ENCODE data around the gene POU6F2. TPM values are rescaled to one million over a fixed set of nuclear protein-coding genes. Genes with fewer than 3 reads are reported as not detected.

Gene POU6F2
- total RNA-seq, 1 donor from 2014 or later: not detected

DNA sequence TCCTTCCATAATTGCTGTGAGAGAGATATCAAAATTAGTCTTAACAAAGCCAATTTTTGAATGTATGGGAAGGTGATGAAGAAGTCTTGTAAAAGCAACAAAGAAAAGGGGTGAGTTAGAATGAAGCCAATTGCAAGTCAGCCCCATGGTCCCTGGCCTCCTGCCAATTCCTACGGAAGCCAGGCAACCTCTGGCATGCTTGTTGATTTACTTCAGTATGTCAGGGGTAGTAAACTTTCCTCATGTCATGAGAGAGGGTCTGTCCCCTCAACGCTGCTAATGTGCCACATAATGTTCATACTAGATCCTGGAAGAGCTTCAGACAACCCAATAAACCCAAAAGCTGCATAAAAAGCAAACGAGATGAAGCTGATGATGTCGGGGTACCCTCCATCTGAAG lies 429.4 kb downstream of the POU6F2 start:
- intact Hi-C loops (cut with DNase I): no loop called here
- Histone ChIP-seq H3K4me3 (no peak overlapping the region), H3K27ac (no peak overlapping the region), H3K4me1 (no peaks in the 10 kb centered on the region), H3K27me3 (no peaks in the 10 kb centered on the region), H3K36me3 (no peaks in the 10 kb centered on the region), H3K9me3 (no peaks in the 10 kb centered on the region)
- TF ChIP-seq, protein P1, sequence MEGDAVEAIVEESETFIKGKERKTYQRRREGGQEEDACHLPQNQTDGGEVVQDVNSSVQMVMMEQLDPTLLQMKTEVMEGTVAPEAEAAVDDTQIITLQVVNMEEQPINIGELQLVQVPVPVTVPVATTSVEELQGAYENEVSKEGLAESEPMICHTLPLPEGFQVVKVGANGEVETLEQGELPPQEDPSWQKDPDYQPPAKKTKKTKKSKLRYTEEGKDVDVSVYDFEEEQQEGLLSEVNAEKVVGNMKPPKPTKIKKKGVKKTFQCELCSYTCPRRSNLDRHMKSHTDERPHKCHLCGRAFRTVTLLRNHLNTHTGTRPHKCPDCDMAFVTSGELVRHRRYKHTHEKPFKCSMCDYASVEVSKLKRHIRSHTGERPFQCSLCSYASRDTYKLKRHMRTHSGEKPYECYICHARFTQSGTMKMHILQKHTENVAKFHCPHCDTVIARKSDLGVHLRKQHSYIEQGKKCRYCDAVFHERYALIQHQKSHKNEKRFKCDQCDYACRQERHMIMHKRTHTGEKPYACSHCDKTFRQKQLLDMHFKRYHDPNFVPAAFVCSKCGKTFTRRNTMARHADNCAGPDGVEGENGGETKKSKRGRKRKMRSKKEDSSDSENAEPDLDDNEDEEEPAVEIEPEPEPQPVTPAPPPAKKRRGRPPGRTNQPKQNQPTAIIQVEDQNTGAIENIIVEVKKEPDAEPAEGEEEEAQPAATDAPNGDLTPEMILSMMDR (IDR thresholded peaks at IDR 0.05): no peak
- no peak for DNase-seq (ENCODE audit: low spot score in 2 of 2)

DNA sequence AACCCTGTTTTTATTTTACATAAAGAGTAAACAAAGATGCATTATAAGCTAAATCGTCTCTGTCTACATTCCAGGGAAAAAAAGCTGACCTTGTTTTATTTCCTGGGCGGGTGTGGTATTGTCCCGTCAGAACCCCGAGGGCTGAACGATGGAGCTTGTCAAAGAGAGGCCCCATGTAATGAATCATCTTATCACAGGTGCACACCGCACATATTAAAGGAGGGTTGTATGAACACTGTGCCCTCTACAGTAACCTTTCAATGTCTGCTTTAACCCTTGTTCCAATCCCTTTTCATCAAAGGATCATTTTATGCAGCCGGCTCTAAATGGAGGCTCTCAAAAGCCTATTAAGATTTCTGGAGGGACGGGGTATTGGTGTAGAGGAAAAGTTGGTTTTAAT lies 430.0 kb downstream of the POU6F2 start:
- no peaks in the 10 kb centered on the region for H3K36me3 ChIP-seq
- H3K4me3 ChIP-seq: no peak overlapping the region
- no peaks in the 10 kb centered on the region for H3K27me3 ChIP-seq
- H3K27ac ChIP-seq: no peak overlapping the region
- TF ChIP-seq, protein P1 (IDR thresholded peaks at IDR 0.05): no peak
- no peaks in the 10 kb centered on the region for H3K4me1 ChIP-seq
- DNase-seq (ENCODE audit: low spot score in 2 of 2): no peak
- no peaks in the 10 kb centered on the region for H3K9me3 ChIP-seq
- intact Hi-C loops (cut with DNase I): no loop called here

DNA sequence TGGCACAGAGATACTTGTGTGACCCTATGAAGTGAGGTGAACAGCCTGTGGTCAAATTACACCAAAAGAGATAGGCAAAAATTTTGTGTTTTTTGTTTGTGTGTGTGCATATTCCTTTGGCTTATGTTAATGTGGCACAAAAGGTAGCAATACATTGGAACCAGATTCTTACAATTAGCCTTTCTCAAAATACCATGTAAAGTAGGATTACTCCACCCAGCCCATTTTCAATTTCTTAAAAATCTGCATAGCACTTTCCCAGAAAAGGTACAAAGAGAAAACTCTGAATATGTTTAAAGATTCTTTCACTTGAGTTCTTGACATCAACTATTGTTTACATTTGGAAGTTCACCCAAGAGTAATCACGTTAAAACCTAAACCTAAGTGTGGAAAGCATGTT lies 431.2 kb downstream of the POU6F2 start:
- Histone ChIP-seq H3K27ac (no peak overlapping the region), H3K4me3 (no peak overlapping the region), H3K9me3 (no peaks in the 10 kb centered on the region), H3K4me1 (no peaks in the 10 kb centered on the region), H3K27me3 (no peaks in the 10 kb centered on the region), H3K36me3 (no peaks in the 10 kb centered on the region)
- DNase-seq (ENCODE audit: low spot score in 2 of 2): no peak
- TF ChIP-seq, protein P1 (IDR thresholded peaks at IDR 0.05): no peak
- intact Hi-C loops (cut with DNase I): no loop called here

DNA sequence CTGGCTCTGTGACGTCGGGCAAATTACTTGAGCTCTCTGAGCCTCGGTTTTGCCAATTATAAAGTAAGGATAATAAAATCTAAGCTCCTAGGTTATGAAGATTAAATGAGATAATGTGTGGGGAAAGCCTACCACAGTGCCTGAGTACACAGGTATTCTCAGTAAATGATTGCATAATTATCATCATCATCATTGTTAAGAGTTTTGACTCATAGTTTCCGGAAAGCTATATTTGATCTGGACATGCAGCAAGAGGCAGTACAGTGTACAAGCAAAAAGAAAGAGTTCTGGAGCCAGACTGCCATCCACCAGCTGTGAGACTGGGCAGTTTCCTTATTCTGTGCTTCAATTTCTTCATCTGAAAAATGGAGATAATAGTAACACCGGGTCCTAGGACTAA lies 432.9 kb downstream of the POU6F2 start:
- Histone ChIP-seq H3K9me3 (no peaks in the 10 kb centered on the region), H3K4me3 (no peak overlapping the region), H3K27ac (no peak overlapping the region), H3K4me1 (no peaks in the 10 kb centered on the region), H3K27me3 (no peaks in the 10 kb centered on the region), H3K36me3 (no peaks in the 10 kb centered on the region)
- no peak for DNase-seq (ENCODE audit: low spot score in 2 of 2)
- TF ChIP-seq, protein P1 (IDR thresholded peaks at IDR 0.05): no peak
- intact Hi-C loops (cut with DNase I): no loop called here

GRCh38 chr7:39413636-39414223 lies 436.0 kb downstream of the POU6F2 start:
- Histone ChIP-seq H3K4me1 (no peaks in the 10 kb centered on the region), H3K27me3 (no peaks in the 10 kb centered on the region), H3K27ac (peak overlapping the region; percentile 27 to 28), H3K4me3 (peak overlapping the region; percentile 55 to 65), H3K9me3 (no peaks in the 10 kb centered on the region), H3K36me3 (no peaks in the 10 kb centered on the region)
- TF ChIP-seq, protein P1 (IDR thresholded peaks at IDR 0.05): no peak
- intact Hi-C loops (cut with DNase I): no loop called here
- no peak for DNase-seq (ENCODE audit: low spot score in 2 of 2)
